Ishikawa (cell line): ENCODE data around the gene RPUSD1.

Experiments
- EP300 ChIP-seq: IDR thresholded peaks from 2 replicates; pipeline ENCODE4 v1.6.1; 2012; ENCODE audit warnings: borderline replicate concordance
- FOXM1 ChIP-seq: IDR thresholded peaks from 2 replicates; pipeline ENCODE4 v1.6.1; 2012; ENCODE audit warnings: low read depth, borderline replicate concordance
- NFIC ChIP-seq: IDR thresholded peaks from 2 replicates; pipeline ENCODE4 v1.6.1; 2012
- TAF1 ChIP-seq: IDR thresholded peaks from 2 replicates; pipeline ENCODE4 v1.6.1; 2012; ENCODE audit warnings: low read depth, mild to moderate bottlenecking
- YY1 ChIP-seq: IDR thresholded peaks from 2 replicates; pipeline ENCODE4 v1.6.1; 2012; ENCODE audit warnings: low read depth
- TF ChIP-seq, protein P1 (sequence below): IDR thresholded peaks from 2 replicates; pipeline ENCODE4 v1.6.1; 2012

DNA sequence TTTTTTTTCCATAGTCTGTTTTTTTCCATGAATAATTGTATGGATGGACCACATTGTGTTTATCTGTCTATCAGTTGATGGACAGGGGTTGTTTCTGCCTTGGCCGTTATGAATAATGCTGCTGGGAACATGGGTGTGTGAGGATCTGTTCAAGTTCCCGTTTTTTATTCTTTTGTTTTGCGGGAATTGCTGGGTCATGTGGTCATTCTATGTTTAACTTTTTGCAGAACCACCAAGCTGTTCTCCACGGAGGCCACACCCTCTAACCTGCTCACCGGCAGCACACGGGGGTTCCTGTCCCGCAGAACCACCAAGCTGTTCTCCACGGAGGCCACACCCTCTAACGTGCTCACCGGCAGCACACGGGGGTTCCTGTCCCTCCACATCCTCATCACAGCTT is 33.5 kb downstream of the RPUSD1 start:
- TF ChIP-seq, protein P1, sequence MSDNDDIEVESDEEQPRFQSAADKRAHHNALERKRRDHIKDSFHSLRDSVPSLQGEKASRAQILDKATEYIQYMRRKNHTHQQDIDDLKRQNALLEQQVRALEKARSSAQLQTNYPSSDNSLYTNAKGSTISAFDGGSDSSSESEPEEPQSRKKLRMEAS, result no peak
- TF ChIP-seq NFIC, result no peak
- TF ChIP-seq EP300, result no peak
- no peak for TF ChIP-seq YY1
- no peak for TF ChIP-seq TAF1
- TF ChIP-seq FOXM1, result no peak
